ENCODE data around the gene DCP1B. TPM values are rescaled to one million over a fixed set of nuclear protein-coding genes. Genes with fewer than 3 reads are reported as not detected.

The DCP1B gene
- 9.3 and 17.7 TPM in 2 replicates for total RNA-seq

DNA sequence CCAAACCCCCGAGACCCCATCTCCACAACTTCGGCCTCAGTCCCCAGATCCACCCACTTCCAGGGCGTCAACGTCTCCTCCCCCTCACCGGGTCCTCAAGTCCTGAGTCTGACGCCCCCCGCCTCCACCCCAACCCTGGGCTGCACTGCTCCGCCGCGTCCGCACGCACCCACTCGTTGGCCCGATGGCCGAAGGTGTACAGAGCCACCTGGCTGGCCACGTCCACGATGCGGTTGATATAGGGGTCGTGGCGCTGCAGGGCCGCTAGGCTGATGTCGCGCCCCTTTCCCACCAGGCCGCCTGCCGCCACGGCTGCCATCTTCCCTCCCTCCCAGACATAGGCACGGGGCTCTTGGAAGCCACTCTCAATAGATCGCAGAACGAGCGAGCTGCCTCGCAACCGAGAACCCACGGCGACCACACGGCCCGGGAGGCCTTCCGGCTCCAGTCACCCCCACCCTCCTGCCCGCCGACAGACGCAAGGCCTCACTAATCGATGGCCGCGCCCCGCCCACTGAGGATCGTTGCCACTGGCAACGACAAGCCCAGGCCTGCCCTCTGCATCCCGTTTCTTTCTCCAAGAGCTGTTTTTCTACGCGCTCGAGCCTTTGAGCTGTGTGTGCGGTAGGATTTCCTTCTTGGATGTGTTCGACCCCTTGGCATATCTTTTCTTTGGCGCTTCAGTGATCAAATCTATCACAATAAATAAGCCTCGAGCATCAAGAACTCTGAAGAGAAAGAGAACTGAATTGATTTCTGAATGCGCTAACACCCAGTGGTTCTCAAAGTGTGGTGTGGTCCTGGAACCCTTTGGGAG lies at the start of gene DCP1B:
Gene DCP1B (minus strand): TSS at position 345 of the 817 bp plus-strand sequence. CDS start 26 bp downstream, at position 319.
- H3K4me3 ChIP-seq (ENCODE audit: low read depth, low read length) = peak within 1 kb of the TSS; percentile 95
- peak; percentile 98 for DNase-seq (ENCODE audit: low read depth)
- no peak for TF ChIP-seq CTCF (IDR thresholded peaks at IDR 0.05; ENCODE audit: insufficient read depth, low read depth, low read length)

GRCh38 chr12:2053691-2054090 lies 49.4 kb upstream of the DCP1B start:
- peak overlapping the region; percentile 63 for H3K4me3 ChIP-seq (ENCODE audit: low read depth, low read length)
- DNase-seq (ENCODE audit: low read depth) = no peak
- TF ChIP-seq CTCF (IDR thresholded peaks at IDR 0.05; ENCODE audit: insufficient read depth, low read depth, low read length) = no peak

GRCh38 chr12:2052826-2053678 lies 48.8 kb upstream of the DCP1B start, which contains the start of gene CACNA1C:
TSS of gene CACNA1C (plus strand) at chr12:2052987. CDS start at chr12:2053563, 576 bp downstream.
- peak; percentile 61 for DNase-seq (ENCODE audit: low read depth)
- no peak for TF ChIP-seq CTCF (IDR thresholded peaks at IDR 0.05; ENCODE audit: insufficient read depth, low read depth, low read length)
- H3K4me3 ChIP-seq (ENCODE audit: low read depth, low read length) = peak within 1 kb of the TSS; percentile 63

GRCh38 chr12:2051700-2052621 lies 47.7 kb upstream of the DCP1B start:
- H3K4me3 ChIP-seq (ENCODE audit: low read depth, low read length) = peak overlapping the region; percentile 50
- no peak for TF ChIP-seq CTCF (IDR thresholded peaks at IDR 0.05; ENCODE audit: insufficient read depth, low read depth, low read length)
- DNase-seq (ENCODE audit: low read depth) = no peak

GRCh38 chr12:2049604-2050540 lies 45.6 kb upstream of the DCP1B start:
- TF ChIP-seq CTCF (IDR thresholded peaks at IDR 0.05; ENCODE audit: insufficient read depth, low read depth, low read length) = no peak
- H3K4me3 ChIP-seq (ENCODE audit: low read depth, low read length) = no peak overlapping the region
- DNase-seq (ENCODE audit: low read depth) = no peak

Measured in fibroblast of villous mesenchyme (primary cell).